ENCODE measurements around the gene FER1L5.

DNA sequence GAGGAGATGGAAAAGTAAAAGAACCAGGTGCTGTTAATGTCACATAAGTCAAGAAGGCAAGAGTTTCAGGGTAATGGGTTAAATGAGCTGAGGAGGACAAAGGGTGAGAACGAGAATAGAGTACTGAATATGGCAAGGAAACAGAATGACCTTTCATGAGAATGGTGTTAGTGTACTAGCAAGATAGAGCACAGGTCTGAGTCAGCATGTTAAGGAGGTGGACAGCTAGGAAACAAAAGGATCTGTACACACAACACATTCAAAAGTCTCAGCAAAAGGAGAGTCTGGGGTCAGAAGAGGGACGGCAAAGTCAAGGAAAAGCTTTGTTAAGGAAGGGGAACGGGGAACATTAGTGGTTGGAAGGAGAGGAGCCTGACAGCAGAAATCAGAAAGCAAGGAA lies 68.4 kb downstream of the FER1L5 start:
- TF ChIP-seq EP300 (IDR thresholded peaks at IDR 0.05; ENCODE audit: borderline replicate concordance): no peak
- TF ChIP-seq, protein P1, sequence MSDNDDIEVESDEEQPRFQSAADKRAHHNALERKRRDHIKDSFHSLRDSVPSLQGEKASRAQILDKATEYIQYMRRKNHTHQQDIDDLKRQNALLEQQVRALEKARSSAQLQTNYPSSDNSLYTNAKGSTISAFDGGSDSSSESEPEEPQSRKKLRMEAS (IDR thresholded peaks at IDR 0.05): no peak
- TF ChIP-seq, protein P2, sequence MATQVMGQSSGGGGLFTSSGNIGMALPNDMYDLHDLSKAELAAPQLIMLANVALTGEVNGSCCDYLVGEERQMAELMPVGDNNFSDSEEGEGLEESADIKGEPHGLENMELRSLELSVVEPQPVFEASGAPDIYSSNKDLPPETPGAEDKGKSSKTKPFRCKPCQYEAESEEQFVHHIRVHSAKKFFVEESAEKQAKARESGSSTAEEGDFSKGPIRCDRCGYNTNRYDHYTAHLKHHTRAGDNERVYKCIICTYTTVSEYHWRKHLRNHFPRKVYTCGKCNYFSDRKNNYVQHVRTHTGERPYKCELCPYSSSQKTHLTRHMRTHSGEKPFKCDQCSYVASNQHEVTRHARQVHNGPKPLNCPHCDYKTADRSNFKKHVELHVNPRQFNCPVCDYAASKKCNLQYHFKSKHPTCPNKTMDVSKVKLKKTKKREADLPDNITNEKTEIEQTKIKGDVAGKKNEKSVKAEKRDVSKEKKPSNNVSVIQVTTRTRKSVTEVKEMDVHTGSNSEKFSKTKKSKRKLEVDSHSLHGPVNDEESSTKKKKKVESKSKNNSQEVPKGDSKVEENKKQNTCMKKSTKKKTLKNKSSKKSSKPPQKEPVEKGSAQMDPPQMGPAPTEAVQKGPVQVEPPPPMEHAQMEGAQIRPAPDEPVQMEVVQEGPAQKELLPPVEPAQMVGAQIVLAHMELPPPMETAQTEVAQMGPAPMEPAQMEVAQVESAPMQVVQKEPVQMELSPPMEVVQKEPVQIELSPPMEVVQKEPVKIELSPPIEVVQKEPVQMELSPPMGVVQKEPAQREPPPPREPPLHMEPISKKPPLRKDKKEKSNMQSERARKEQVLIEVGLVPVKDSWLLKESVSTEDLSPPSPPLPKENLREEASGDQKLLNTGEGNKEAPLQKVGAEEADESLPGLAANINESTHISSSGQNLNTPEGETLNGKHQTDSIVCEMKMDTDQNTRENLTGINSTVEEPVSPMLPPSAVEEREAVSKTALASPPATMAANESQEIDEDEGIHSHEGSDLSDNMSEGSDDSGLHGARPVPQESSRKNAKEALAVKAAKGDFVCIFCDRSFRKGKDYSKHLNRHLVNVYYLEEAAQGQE (IDR thresholded peaks at IDR 0.05; ENCODE audit: low read depth): no peak
- no peak for TF ChIP-seq RAD21 (IDR thresholded peaks at IDR 0.05; ENCODE audit: low read depth)
